Stimulated activated CD8-positive, alpha-beta memory T cell treated with anti-CD3 and anti-CD28 coated beads, Interleukin-2, amount 100 ng/mL, for 48 hours (primary cell): ENCODE data around the gene INAVA.
"Not testable (repeated sequence)": the region's sequence is repeated elsewhere in the genome, so short reads cannot be mapped to it uniquely, and the experiment has no call there.

ENCODE experiments used
- DNase-seq, 2 donors: peaks; one replicate each; pipeline ENCODE4 v3.0.0-alpha.2; 2020; ENCODE audit warnings: low read depth in 2 of 2

Gene INAVA

DNA sequence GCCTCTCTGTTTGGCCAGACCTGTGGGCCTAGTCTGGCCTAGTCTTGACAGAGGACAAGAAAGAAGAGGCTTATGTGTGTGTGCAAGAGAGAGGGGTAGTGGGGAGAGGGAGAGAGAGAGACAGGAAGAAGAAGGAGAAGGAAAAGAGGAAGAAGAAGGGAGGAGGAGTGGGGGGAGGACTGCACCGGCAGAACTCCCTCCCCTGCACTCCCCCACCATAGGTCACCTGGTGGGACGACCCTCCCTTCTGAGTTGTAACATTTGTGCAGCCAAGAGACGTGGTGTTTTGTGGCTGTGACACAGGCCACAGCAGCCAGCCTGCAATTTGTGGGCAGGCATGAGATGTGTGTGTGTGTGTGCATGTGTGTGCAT, 4.3 kb downstream of the INAVA start:
- DNase-seq, result no peak

DNA sequence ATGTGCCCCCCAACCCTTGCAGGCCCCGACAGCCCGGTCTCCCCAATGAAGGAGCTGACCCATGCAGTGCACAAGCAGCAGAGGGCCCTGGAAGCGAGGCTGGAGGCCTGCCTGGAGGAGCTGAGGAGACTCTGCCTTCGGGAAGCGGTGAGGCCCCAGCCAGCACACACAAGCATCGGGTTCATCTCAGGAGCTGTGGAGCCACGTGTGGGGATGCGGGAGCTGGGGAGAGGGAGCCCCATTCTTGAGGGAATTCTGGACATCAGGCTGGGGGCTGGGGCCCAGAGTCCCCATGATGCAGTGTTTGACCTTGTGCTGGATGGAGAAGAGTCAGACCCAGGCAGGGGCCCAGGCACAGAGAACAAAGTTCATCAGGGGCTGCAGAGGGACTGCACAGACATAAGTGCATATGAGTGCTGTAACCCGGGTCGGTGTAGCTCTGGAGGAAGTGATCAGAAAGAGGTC, 4.8 kb downstream of the INAVA start:
- no peak for DNase-seq

DNA sequence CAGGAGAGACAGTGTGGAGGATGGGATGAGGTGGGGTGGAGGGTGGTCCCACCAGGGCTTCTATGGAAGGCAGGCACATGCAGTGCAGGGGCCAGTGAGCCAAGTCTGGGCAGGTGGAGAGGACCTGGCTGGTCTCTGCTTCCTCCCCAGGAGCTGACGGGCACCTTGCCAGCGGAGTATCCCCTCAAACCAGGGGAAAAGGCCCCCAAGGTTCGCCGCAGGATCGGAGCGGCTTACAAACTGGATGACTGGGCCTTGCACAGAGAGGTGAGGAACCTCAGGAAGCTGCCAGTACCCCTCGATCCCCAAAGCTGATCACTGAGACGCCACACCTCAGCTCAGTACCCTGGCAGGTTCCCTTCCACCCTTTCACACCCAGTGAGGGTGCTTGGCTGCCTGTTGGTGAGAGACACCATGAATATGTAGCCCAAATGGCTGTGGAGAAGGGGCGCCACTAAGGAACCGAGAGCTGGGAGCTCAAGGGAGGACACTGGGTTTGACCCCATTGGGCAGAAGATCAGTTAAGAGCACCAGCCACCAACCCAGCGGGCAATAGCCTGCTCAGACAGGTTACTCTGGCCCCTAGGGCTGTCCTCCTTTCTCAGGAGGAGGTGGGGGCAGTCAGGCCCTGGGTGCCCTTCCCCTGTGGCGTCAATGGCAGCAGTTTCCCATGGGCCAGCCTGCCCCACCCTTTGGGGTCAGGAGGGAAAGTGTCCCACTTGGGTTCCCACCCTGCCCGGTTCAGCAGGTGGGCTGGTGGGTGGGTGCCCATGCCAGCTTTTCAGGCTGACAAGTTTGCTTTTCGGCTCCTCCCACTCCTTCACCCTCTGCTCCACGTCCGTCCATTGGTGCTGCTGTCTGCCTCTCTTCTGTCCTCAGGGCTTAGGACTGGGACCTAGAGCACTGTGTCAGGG, 5.5 kb downstream of the INAVA start:
- no peak for DNase-seq

DNA sequence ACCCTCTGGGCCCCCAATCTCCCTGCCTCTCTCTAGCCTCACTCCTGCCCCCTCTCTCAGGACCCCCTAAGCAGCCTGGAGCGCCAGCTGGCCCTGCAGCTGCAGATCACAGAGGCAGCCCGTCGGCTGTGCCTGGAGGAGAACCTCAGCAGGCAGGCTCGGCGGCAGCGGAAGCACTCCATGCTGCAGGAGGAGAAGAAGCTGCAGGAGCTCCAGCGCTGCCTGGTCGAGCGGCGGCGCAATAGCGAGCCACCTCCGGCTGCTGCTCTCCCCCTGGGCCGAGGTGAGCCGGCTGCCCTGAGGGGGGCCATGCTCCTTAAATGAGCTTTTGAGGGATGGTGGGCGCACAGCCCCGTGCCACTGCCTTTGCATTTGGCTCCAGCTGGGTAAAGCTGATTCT, 6.2 kb downstream of the INAVA start:
- DNase-seq, result no peak

DNA sequence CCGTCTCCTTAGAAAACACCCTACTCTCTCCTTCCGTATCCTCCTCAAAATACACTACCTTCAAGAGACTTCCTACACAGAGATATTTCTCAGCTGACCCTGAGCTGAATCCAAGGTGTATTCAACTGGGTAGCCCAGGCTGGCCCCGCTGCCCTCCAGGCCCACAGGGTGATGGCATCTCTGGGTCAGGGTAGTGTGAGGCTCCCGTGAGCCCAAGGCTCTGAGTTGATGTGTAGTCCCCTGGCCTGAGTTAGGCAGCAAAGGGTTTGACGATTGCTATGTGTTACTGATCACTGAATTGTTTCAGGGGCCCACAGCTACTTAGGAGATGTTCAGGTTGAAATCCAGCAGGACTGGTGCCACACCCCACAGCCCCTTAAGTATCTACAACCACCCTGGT, 6.7 kb downstream of the INAVA start:
- no peak for DNase-seq

DNA sequence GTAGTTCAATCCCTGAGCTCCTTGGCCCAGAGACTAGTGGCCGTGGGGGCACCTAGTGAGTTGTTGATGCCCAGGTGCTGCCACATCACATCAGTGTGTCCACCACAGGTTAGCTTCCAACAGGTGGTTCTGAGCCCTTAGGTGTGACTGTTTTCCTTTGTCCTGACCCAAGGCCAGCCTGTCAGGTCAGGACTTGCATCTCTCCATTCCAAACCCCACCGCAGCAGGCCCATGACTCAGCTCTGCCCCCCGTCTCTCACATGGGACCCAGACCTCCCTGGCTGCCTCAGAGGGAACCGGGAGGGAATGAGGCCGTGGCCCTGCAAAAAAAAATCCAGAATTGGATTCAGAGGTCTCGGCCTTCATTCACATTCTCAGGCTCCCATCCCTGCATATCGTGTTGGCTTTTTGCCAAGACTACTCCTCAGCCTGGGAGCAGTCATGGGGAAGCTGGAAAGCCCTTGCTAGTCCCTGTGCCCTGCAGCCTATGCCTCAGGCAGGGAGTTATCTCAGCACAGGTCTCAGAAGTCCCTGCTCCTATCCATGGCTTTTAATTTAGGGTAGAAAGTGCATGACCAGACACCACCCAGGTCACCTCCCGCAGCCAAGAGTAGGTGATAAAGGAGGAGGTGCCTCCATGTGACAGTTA, 7.2 kb downstream of the INAVA start:
- no peak for DNase-seq

DNA sequence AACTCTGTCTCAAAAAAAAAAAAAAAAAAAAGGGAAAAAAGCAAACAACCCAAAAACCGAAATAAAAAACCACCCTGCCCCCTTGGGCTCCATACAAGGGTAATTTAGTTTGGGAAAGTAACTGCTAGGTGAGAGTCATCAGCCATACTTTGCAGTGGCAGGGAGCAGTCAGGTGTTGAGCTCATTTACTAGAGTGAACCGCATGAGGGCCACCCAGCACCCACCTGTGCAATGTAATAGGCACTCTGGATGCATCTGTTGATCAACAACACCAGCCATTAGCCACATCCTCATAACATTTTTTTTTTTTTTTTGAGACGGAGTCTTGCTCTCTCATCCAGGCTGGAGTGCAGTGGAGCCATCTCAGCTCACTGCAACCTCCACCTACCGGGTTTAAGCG, 9.1 kb downstream of the INAVA start:
- no peak for DNase-seq

DNA sequence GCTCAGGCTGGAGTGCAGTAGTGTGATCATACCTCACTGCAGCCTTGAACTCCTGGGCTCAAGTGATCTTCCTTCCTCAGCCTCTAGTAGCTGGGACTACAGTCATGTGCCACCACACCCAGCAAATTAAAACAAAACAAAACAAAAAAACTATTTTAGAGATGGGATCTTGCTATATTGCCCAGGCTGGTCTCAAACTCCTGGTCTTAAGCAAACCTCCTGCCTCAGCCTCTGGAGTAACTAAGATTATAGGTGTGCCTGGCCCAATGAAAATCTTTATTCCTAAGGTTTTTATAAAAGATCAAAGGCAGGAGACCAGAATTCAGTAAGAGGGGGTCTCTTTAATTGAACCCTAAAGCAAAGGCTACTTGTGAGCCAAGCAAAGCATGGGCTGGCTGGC, 10.1 kb downstream of the INAVA start:
- DNase-seq, result no peak

DNA sequence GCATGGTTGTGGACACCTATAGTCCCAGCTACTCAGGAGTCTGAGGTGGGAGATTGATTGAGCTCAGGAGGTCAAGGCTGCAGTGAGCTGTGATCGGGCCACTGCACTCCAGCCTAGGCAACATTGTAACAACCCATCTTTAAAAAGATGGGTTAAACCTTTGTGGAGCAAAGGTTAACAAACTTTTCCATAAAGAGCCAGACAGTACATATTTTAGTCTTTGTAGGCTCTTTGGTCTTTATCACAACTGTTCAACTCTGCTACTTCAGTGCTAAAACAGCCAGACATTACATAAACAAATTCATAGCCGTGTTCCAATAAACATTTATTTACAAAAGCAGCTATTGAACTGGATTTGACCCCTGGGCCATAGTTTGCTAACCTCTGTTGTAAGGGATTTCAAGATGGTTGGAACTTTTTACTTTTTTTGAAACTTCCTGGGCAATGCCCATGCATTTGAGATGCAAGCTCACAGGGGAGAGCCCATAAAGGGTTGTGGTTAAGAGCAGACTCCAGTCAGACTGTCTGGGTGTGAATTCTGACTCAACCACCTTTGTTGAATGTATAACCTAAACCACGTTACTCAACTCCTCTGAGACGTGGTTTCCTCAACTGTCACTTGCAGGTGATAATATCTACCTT, 10.8 kb downstream of the INAVA start:
- DNase-seq, result no peak

DNA sequence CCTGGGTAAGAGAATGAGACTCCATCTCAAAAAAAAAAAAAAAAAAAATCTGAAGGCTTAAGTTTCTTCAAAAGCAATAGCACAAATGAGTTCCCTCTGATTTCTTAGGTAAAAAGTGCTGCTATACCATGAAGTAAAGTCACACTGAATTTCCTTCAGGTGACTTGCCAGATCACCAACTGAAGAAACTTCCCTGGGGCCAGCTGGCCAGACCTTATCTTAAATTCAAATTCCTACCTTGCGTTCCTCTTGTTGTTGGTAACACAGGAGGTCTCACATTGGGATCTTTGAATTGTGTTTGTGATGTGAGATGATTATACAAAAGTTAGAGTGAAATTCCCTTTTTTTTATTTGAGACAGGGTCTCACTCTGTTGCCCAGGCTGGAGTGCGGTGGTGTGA, 11.8 kb downstream of the INAVA start:
- DNase-seq, result no peak

DNA sequence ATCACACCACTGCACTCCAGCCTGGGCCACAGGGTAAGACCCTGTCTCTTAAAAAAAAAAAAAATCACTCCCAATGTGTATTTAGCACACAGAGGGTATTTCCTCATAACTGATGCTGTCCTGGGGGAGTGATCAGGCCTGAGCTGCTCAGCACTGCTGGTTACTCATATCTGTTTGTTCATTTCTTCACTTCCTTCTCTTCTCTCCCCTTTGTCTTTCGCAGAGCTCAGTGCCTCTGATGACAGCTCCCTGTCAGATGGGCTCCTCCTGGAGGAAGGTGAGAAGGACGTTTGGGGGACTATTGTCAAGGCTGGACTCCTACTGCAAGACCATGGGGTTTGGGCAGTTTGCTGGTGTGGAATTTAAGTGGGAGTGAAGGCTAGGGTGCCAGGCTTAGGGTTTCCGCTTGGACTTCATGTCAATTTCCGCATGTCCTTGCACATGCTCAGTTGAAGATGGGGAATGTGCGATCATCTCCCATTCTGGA, 13.0 kb downstream of the INAVA start:
- DNase-seq, result no peak

DNA sequence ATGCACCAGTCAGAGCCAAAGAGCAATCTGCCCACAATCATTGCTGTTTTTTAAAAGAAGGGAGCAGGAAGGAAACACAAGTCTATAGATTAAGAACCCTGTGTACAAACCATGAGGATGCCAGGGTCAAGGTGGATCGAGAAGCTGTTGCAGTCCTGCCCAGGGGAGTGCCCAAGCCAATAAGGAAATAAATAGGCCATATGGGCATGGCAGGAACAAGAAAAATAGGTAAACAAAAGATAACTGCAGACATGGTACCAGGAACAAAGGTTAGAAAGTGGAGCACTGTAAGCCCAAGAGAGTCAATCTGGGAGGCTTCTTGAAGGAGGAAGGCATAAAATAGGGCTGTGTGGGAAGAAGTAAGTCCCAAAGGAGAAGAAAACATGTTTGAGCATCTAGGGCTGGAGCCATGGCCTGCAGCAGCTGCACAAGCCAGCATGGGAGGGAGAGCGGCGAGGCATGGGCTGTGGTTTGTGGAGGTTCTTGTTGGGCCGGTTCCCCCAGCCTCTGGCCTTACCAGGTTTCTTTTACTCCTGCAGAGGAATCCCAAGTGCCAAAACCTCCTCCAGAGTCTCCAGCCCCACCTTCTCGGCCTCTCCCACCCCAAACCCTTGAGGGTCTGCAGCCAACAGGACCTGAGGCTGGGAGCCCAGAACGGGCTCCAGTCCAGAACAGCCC, 13.6 kb downstream of the INAVA start:
- DNase-seq, result no peak

DNA sequence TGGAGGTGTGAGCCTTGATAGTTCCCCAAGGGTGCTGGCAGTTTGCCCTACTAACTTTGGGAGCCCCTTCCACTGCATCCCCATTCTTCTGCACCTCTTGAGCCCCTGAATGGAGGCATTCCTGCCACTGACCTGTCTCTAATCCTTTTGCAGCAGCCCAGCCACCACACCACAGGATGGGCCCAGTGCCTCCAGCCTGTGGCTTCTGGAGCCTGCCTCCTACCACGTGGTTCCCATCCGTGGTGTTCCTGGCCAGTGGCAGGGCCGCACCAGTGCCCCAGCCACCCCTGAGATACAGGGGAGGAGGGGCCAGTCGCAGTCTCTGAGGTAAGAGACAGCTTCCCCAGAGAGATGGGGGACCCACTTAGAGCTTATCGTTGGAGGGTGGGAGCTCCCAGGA, 14.4 kb downstream of the INAVA start:
- no peak for DNase-seq

DNA sequence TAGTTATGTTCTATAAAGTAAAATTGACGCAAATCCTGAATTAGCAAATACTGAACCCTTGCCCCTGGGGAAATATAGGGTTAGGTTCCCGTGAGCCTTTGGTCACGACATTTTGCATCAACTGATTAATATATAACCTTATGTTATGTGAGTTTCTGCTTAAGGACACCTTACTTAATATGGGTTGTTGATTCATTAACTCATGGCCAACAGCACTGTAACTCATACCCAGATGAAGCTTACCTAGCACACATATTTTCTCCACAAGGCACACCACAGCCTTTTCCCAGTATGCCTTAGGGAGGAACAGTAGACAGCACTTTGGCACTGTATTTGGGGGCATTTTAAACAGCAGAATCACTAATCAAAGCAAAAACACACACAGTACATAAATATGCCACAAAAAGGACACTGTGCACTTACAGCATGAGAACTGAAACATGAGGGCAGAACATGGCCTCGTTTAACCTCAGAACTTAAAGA, 15.1 kb downstream of the INAVA start:
- DNase-seq, result no peak

DNA sequence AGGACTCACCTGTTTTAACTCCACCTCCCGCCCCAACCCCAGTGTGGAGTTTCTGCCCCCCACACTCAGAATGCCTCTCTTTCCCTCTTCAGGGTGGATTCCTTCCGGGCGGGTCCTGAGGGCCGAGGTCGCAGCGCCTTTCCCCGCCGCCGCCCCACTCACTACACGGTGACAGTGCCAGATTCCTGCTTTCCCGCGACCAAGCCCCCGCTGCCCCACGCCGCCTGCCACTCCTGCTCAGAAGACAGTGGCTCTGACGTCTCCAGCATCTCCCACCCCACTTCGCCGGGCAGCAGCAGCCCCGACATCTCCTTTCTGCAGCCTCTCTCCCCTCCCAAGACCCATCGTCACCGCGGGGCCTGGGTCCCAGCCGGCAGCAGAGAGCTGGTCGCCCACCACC, 16.7 kb downstream of the INAVA start:
- no peak for DNase-seq

DNA sequence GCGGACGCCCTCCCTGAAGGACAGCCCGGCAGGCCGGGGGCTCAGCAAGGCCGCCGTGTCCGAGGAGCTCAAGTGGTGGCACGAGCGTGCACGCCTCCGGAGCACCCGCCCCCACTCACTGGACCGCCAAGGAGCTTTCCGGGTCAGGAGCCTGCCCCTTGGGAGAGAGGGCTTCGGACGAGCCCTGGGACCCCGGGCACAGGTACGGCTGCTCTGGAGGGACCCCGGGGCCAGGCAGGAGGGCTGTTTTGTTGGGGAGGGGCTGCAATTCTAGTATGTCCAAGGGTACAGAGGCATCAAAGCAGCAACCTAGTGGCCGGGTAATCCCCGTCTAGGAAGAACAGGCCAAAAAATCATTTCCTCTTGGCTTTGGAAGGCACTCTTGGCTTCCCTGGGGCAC, 17.2 kb downstream of the INAVA start:
- DNase-seq, result not testable (repeated sequence)

DNA sequence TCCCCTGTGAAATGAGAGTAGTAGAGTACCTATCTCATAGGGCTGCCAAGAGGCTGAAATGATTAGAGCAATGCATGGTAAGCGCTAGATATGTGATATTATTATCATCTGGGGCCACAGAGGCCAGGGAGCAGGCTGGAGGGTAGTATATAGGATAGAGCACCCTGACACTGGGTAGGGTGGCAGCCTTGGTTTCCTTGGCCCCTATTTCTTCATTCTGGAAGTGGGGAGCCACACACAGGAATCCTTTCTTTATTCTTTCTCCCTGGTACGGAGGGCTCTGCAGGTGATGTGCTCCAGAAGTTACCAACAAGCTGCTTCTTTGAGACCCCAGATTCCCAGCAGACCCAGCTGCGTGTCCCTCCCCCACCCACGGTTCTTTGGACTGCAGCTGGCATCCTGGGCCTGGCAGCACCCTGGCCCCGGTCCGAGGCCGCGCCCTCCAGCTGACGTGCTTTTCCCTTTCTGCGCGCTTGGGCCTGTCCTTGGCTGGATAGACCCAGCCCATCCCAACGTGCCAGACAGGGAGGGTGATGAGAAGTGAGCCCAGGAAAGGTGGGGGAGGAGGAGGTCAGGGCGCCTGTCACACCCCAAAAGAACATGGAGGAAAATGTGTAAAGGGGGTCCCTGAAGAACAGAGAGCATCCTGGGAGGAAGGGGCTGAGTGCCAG, 18.2 kb downstream of the INAVA start:
- no peak for DNase-seq

DNA sequence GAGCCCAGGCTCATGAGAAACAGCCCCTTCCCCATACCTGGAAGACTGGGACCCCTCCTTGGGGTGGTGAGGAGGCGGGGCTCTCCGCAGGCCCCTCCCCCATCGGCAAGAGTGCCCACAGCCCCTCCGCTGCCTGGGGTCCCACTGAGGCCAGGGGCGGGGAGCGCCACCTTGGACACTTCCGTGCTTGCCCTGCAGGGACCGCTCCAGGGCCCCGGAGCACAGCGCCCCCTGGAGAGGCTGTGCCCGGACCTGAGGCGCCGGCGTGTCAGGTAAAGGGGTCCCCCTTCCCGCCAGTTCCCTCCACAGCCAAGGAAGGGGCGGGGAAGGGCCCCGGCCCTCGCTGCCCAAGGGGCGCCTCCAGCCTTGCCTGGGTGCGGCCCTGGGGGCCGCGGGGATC, 21.5 kb downstream of the INAVA start:
- no peak for DNase-seq

DNA sequence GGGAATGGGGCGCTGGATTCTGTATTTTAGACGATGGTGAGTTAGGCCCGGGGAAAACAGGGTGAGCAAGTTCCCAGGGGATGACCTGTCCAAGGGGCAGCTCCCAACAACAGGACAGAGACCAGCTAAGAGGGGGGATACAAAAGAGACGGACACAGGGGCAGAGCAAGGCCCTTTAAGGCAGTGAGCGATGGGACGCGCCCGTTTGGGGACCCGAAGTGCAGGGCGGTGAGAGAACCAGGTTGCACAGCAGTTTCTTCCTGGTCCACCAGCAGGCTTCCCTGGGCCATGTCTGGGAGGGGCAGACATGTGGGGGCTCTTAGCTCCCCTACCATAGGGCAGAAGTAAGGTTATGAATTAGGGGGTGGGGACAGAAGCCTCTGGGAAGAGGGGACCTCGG, 22.0 kb downstream of the INAVA start:
- no peak for DNase-seq

DNA sequence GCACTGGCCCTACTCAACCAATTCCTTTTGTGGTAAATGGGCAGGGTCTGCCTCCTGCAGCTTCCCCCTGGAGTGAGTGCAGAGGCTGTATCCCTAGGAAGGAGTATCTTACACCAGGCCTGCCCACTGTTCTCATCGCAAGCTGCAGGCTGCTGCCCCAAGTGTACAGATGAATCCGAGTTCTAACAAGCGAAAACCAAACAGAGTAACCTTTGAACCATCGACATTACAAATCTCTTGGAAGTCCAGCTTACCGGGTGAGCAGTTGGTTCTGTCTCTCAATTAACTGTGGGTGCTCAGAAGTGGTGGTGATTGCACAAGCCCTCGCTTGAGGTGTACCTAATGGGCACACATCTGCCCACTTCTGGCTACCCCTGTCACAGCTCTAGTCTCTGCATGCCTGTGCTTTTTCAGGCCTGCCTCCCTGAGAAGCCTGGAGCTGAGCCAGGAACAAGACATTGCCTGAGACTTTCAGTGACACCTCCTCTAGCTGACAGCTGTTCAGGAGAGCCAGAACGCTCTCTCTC, 22.7 kb downstream of the INAVA start:
- no peak for DNase-seq

DNA sequence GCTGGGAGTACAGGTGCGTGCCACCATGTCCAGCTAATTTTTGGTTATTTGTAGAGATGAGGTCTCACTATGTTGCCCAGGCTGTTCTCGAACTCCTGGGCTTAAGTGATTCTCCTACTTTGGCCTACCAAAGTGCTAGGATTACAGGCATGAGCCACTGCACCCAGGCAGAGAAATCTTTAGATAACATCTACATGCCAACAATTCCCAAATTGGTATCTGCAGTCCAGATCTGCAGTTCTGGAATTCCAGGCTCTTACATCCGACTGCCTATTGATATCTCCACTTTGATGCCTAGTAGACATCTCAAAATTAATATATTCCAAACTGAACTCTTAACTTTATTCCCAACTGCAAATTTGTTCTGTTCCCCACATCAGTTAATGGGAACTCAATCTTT, 23.3 kb downstream of the INAVA start:
- no peak for DNase-seq
